Hippocampal formation (tissue), 2 donors: ENCODE results near the gene OBP2A.

ENCODE experiments used
- DNase-seq, 2 donors: peaks; one replicate each; lab custom pipeline; 2025; lab: John Stamatoyannopoulos, UW

Gene OBP2A

DNA sequence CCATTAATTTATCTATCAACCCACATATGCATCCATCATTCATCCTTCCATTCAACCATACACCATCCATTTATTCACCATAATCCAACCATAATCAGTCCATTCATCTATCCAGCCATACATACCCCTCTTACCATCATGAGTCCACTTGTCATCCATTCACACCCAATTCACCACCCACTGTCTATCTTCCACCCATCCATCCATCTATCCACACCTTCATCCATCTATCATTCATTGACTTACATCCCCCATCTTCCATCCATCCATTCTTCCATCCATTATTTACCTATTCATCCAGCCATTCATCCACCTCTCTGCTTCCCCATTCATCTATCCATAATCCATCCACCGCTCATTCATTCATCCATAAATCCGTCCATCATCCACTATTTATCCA is 33.4 kb downstream of the OBP2A start:
- DNase-seq, result no peak

DNA sequence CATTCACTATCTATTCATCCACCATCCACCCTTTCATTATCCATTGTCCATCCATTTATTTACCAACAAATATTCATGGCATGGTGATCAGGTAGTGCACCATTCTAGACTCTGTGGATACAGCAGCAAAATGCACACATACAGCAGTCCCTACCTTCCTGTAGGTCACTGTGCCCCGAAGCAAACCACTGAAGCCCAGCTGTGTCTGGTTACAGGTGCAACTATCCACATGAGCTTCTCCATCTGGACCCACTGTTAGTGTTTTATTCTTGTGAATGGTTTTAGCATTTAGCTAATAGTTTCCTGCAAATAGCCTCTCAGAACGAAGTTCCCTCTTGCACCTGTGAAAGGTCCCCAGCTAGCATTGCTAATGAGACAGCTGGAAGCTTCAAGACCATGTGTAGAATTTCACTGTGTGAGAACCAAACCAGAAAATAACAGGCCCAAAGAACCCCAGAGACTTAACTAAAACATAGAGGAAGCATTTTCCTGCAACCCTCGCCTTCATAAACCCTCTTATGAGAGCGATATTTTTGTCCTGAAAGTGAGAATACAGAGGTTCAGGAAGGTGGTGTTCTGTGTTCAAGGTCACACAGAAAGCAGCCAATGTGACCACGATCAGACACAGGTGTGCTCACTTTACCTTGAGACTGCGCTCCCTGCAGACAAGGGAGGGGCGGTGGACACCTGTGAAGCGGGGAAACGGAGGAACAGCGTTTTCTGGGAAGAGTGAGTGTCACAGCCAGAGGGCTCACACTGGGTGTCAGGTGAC is 34.1 kb downstream of the OBP2A start:
- no peak for DNase-seq

DNA sequence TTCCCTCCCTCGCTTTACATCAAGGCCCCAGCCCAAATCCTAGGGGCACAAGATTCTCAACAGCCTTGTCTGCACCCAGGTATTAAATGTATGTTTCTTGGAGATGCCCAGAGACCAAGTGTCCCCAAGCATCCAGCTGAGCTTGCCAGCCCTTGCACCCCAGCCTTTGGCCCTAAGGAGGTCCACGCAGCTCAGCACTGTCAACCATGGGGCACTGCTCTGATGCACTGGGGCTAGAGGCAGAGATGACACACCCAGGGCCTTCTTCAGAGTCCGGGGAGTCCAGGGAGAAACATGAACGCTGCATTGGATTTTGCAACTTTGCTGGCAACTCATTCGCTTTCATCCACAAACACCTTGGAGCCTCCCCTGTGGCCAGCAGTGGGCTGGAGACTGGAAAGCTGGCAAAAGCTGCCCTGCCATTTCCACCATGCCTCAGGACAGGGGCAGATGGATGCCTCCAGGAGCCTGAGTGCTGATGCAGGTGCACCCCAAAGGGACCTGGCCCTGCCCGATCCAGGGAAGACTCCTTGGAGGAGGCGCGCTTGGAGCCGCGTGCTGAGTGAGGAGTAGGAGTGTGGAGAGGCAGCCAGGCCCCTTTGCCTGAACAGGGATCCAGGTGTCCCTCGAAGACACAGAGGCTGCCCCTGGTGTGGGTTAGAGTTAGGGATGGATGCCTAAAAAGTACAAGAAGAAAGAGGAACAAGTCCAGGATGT is 34.9 kb downstream of the OBP2A start:
- DNase-seq, result no peak

DNA sequence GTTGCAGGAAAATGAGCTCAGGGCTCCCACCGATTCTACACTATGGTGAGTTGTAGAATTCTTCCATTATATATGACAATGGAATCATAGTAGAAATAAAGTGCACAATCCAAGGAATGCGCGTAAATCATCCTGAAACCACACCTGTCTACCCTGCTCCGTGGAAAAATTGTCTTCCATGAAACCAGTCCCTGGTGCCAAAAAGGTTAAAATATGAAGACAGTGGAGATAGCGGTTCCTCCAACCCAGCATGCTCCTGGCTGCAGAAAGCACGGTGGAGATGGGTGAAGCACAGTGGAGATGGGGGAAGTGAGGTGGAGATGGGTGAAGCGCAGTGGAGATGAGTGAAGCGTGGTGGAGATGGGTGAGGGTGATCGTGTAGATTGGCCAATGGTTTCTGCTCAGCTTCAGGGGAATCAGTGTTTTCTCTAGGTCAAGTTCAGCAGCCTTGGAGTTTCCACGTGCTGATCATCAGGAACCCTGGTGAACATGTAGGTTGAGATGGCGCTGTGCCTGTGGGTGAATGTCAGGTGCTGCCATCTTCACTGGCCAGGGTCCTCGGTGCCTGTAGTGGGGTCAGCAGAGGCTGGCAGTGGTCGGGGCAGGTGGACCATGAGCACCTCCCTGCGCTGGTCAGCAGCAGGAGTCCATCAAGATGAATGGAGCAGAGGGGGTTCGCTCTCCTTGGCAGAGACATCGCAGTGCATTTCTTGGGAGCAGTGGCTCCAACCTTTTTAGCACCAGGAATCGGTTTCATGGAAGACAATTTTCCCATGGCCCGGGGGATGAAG is 35.9 kb downstream of the OBP2A start:
- DNase-seq, result no peak

DNA sequence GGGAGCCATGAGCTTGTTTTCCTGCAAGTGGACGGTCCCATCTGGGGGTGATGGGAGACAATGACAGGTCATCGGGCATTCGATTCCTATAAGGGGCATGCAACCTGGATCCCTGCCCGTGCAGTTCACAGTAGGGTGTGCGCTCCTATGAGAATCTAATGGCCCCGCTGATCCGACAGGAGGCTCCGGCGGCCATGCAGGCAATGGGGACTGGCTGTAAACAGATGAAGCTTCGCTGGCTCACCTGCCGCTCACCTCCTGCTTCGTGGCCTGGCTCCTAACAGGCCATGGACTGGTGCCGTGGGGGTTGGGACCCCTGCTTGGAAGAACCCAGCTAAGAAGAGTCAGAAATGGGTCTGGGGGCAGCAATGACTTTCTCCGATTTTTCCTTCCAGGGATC is 36.6 kb downstream of the OBP2A start:
- no peak for DNase-seq

DNA sequence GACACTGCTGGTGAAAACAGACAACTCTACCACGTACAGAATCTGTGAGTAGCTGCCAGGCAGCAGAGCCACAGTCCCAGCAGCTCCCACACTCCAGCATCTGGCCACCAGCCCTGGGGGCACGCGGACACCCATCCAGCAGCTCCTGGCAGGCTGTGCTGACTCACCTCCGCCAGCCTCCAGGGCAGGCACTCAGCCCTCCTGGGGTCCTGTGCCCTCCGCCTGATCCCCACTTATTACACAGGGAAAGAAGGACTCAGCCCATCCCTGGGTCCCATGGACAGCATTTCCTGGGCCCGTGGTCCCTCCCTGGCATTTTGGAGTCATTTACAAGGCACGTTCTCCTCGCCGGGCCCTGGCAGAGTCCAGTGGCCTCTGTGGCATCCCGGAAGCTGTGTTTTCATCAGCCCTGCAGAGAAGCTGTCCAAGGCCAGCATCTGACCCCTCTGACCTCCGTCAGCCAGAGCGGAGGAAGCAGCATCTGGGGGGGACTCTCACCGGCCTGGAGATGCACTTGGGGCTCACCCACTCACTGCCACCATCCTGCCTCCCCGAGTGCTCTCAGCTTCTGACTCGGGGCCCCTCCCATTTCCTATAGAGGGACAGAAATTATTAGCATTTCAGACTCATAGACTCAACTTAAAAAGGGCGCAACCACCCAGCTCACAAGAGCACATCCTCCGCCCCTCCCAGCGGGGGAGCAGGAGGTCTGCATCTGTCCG is 37.2 kb downstream of the OBP2A start:
- no peak for DNase-seq

DNA sequence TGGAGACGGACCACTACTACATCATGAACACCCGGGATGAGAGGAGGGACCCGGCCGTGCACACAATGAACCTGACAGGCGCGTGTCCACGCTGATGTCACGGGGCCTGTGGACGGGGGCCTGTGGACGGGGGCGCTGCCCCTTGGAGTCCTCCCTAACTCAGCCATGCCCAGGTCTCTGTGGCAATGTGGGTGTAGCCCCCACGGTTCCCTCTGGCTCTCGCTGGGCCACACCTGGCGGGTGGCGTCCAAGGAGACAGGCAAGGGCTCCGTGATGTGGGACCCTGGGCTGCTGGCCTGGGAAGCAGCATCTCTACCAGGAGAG is 37.7 kb downstream of the OBP2A start:
- no peak for DNase-seq

DNA sequence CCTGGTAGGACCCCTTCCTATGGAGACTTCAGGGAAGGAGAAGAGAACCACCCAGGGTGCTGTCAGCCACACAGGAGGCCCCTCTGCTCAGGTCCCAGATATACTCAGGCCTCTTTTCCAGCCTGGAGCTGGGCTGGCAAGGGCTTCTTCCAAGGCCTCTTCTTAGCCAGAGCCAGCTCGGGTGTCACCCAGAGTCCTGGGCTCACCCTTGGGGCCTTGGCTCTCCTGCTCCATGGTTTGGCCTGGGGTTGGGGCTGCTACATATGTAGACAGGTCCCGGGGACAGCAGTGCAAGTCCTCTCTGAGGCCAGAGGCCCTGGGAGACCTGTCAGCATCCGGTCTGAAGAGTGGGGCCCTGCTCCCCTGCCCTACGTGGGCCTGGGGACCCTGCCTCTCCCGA is 38.4 kb downstream of the OBP2A start:
- no peak for DNase-seq

DNA sequence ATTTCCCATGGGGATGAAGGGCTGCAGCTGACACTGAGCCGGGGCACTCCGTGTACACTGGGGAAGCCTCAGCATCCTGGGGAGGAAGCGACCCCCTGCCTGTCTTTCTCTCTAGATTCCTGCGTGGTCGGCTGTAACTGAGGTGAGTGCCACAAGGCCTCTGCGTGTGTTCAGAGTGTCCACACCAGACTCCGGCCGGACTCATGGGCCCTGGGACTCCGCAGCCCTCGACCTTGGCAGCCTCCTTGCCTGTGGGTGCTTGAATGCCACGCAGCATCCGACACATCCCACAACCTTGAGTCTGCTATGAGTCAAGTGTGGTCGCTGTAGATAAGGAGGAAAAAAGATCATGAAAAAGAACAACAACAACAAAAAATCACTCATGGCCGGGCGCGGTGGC is 39.0 kb downstream of the OBP2A start:
- no peak for DNase-seq

DNA sequence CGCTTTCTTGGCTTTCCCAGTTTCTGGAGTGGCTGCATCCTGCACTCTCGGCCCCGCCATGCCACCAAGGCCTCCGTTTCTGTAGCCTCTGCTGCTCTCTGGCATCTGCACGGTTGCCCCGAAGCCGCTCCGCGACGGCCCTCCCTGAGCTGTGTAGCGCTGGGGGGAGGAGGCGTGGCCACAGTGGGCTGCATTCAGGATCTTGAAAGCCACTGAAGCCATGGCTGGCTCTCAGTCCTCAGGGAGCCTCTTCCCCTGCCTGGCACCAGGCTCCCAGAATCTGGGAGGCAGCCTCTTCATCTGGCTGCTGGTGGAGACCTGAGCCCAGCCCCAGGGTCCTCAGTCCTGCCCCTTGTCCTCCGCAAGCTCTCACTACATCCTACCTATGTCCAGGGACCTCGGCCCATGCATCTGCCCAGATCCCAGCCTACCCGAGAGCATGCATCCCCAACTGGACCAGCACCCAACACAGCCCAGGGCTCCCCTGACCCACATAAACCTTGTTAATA is 40.7 kb downstream of the OBP2A start:
- DNase-seq, result no peak

DNA sequence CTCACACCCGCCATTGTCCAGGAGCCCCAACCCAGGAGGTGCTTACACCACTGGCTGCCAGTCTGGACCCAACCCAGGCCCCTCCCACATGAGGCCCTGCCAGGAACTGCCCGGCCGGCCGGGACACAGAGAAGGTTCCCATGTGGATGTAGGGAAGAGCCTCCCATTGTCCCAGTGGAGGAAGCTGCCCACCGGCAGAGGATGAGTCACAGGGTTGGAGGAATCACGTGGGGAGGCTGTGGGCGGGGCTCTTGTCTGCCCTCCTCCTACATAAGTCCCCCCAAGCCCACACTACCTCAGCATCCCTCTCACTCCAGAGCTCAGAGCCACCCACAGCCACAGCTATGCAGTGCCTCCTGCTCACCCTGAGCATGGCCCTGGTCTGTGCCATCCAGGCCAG is 41.7 kb downstream of the OBP2A start:
- DNase-seq, result no peak

DNA sequence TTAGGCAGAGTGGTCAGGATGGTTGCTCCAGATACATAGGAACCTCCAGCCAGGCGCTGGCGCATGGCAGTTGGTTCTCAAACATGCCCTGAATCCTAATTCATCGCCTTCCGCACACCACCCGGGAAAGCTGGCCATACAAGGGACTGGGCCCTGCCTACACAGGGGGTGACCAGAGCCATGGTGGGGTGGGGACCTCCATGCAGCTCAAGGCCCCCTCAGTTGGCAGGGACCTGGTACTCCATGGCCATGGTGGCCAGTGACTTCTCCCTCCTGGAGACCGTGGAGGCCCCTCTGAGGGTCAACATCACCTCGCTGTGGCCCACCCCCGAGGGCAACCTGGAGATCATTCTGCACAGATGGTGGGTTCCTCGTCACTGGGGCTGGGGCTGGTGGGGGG is 42.4 kb downstream of the OBP2A start:
- no peak for DNase-seq

DNA sequence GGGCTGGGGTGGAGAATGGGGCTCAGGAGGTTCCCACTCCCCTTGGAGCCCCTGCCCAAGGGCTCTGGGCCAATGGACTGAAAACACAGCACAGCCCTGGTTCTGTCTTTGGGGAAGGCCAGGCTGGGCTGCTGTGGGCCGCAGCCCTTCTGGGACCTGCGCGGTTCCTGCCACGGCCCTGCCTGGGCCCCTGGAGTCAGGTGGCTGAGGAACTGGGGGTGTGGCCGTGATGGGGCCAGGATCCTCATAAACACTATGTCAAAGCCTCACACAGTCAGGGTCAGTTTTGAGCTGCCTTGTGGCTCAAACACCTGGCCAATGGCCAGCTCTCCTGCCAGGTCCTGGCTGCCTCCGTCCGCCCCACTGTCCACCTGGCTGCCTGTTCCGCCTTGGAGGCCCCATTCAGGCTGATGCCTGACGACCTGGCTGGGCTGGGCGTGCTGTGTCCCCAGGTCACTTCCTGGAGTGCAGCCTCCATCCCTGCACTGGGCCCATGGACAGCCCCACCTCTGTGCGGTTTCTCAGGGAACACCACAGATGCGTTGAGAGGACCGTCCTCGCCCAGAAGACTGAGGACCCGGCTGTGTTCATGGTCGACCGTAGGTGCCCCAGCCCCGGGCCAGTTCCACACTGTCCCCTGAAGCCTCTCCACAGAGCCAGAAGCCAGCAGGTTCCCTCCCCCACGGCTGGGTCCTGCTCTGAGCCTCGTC is 43.1 kb downstream of the OBP2A start:
- DNase-seq, result no peak

DNA sequence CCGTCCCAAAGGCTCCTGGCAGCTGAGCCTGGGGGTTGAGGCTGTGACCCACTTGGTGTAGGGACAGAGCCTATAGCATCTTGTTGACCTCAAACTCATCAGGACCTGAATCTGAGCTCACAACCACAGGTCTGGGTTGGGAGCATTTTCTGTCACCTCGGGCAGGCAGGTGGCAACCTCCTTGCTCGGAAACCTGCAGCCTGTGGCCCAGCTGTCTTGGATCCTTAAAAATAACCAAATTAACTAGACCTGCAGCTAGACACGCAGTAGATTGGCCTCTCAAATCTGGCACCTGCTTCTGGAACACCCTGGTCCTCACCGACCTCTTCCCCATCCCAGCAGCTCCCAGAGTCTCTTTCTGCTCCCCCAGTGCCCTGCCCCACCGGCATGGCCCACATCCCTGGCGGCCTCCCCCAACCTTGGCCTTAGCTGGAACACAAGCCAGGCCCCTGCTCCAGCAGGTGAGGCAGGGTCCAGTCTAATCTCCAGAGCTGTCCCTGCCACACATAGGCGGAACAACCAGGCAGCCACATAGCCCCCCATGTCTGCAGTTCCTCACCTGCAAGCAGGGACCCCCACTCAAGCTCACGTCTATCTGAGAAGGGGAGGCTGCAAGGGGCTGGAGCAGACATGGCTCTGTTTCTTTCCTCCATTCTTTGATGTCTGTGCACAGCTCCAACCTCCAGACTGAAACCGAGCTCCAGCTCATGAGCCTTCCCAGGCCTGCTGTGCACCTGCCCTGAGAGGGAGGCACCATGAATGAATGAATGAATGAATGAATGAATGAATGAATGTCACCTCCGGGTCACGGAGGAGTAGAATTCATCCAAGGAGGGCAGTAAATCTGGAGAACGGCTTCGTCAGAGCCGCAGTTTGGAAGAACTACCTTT is 43.9 kb downstream of the OBP2A start:
- DNase-seq, result no peak

DNA sequence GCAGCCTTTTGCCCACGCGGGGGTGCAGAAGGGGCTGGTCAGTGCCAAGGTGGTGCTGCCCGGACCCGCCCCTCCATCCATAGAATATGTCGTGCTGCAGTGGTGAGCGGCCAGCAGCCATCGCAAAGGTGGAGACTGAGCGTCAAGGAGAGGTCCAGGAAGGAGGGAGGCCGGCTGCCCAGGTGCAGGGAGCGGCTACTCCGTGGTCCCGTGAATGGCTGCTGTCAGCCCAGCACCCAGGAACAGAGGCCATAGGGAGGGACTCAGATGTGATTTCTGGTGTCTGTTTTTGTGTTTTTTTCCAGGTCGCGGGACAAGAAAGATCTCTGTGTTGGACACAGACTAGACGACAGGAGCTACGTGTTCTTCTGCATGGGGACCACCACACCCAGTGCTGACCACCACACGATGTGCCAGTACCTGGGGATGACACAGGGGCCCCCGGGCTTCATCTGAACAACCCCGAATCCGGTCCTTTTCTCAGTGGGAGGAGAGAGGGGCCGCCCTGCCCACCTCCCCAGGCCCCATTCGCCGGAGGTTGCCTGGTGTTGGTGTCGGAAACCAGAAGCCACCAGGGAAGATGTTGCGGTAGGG is 44.7 kb downstream of the OBP2A start:
- no peak for DNase-seq

DNA sequence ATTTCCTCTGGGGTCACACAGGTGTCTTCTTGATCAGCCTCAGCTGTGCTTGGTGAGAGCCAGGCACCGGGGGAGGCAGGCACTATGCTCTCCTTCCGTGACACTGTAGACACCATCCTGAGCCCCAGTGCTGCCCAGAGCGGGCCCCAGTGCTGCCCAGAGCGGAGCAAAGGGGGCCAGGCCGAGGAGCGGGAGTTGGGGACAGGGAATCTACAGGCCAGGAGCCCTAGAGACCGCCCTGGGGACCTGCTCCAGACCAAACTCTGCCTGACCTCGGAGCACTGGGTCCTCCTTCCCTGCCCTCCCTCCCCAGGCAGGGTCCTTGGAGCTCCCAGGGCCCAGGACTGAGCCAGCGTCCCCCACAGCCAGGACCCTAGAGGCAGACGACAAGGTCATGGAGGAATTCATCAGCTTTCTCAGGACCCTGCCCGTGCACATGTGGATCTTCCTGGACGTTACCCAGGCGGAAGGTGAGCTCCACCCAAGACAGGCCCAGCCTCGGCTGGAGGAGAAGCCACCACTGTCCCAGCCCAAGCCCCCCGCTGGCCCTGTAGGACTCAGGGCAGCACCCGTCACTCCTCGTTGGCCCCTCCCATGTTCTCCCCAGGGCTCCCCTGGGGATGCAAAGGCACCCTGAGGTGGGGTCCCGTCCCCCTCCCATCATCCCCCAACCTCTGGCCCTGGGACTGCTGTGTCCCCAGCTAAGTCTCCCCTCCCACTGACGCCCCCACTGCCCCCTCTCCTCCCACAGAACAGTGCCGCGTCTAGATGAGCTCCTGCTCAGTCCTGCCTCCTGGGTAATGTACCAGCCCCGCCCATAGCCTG is 45.8 kb downstream of the OBP2A start:
- no peak for DNase-seq

DNA sequence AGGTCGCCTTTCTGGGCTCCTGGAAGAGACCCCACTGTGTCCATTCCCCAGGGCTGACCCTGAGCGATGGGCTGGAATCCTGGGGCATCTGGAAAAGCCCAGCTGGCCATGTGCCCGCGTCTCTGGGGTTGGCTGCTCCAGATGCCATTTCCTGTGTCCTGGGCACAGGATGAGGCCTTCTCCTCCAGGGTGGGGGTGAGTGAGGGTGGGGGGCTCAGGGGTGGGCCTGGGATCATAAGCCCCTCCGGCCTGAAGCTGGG is 46.3 kb downstream of the OBP2A start:
- no peak for DNase-seq

DNA sequence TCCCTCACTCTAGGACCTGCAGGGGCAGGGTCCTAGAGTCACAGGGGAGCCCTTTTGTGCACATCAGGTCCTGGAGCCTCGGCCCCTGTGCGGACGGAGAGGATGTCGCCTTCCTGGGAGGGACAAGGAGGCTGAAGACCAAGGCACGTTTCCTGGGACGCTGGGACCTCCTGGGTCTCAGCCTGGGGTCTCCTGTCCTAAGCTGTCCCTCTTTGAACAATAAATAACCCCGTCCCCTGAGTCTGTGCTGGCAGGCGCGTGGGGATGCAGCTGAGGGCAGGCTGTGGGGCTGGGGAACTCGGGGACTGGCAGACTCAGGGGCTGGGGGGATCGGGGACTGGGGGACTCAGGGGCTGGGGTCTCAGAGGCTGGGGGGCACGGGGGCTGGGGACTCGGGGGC is 46.7 kb downstream of the OBP2A start:
- no peak for DNase-seq

DNA sequence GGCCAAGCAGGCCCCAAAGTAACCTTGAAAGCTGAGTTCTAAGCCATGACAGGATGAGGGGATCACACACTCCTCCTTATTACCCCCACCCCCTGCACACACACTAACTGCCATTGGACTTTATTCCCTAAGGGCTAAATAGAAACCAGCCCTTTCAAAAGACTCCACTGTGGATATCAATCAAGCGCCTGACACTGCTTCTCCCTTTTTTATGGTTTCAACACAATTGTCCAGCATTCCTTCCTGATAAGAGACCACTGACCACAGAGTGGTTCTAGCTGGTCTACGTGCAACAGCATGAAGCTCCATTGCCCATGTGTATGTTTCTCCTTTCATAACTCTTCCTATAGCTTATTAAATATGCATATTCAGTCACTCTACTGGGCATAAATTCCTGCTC is 50.3 kb downstream of the OBP2A start:
- no peak for DNase-seq
